GM23248 (cell line): Measurements from ENCODE around the gene MAGI1.
"Not testable (repeated sequence)": the region's sequence is repeated elsewhere in the genome, so short reads cannot be mapped to it uniquely, and the experiment has no call there.

ENCODE experiments used
- EZH2 ChIP-seq: fragments of 200-600 bp; sonication (generic); IDR thresholded peaks from 2 replicates; pipeline ENCODE4 v1.6.1; 2018; ENCODE audit warnings: antibody characterized with exemption, mild to moderate bottlenecking; ENCODE audit not compliant: insufficient read depth, poor library complexity, severe bottlenecking
- EZH2phosphoT487 ChIP-seq: fragments of 200-600 bp; sonication (generic); IDR thresholded peaks from 2 replicates; pipeline ENCODE4 v1.6.1; 2018; ENCODE audit warnings: antibody characterized with exemption, moderate library complexity, mild to moderate bottlenecking, low read depth; ENCODE audit not compliant: insufficient read depth

GRCh38 chr3:66046321-66046720 is 7.6 kb upstream of the MAGI1 start:
- TF ChIP-seq EZH2, EZH2phosphoT487: not testable (repeated sequence)
